Measurements from ENCODE around the gene ASIC3.

GRCh38 chr7:151003572-151003971, 44.8 kb upstream of the ASIC3 start:
- TF ChIP-seq, protein P1, sequence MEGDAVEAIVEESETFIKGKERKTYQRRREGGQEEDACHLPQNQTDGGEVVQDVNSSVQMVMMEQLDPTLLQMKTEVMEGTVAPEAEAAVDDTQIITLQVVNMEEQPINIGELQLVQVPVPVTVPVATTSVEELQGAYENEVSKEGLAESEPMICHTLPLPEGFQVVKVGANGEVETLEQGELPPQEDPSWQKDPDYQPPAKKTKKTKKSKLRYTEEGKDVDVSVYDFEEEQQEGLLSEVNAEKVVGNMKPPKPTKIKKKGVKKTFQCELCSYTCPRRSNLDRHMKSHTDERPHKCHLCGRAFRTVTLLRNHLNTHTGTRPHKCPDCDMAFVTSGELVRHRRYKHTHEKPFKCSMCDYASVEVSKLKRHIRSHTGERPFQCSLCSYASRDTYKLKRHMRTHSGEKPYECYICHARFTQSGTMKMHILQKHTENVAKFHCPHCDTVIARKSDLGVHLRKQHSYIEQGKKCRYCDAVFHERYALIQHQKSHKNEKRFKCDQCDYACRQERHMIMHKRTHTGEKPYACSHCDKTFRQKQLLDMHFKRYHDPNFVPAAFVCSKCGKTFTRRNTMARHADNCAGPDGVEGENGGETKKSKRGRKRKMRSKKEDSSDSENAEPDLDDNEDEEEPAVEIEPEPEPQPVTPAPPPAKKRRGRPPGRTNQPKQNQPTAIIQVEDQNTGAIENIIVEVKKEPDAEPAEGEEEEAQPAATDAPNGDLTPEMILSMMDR (IDR thresholded peaks at IDR 0.05), result no peak
- no peak for TF ChIP-seq POLR2A (IDR thresholded peaks at IDR 0.05)

Data from Peyer's patch (tissue), 4 donors.